Trophoblast cell (in vitro differentiated cells and primary cell): ENCODE results near the gene ARTN.
A peak's percentile ranks its signal among the peaks of the same experiment; 100 is the strongest.

ENCODE experiments used
- DNase-seq, 2 donors: peaks; one replicate each; pipeline ENCODE4 v3.0.0-alpha.2; 2016
- H2AFZ ChIP-seq: 2 replicates; pipeline ENCODE4 v1.6.1; 2013; ENCODE audit warnings: low read length, moderate library complexity, mild to moderate bottlenecking; ENCODE audit not compliant: insufficient read depth, poor library complexity
- H2AK5ac ChIP-seq: 2 replicates; pipeline ENCODE4 v1.6.1; 2013; ENCODE audit warnings: mild to moderate bottlenecking, low read length
- H2BK120ac ChIP-seq: 2 replicates; pipeline ENCODE4 v1.6.1; 2013; ENCODE audit warnings: low read length, mild to moderate bottlenecking, moderate library complexity; ENCODE audit not compliant: insufficient read depth, poor library complexity
- H2BK12ac ChIP-seq: 2 replicates; pipeline ENCODE4 v1.6.1; 2013; ENCODE audit warnings: mild to moderate bottlenecking, low read length, moderate library complexity
- H2BK5ac ChIP-seq: 2 replicates; pipeline ENCODE4 v1.6.1; 2013; ENCODE audit warnings: low read length, low read depth, moderate library complexity, mild to moderate bottlenecking; ENCODE audit not compliant: poor library complexity
- H3K14ac ChIP-seq: 2 replicates; pipeline ENCODE4 v1.6.1; 2013; ENCODE audit warnings: mild to moderate bottlenecking, low read length
- H3K18ac ChIP-seq: 2 replicates; pipeline ENCODE4 v1.6.1; 2013; ENCODE audit warnings: mild to moderate bottlenecking, low read length
- H3K23ac ChIP-seq: 2 replicates; pipeline ENCODE4 v1.6.1; 2013; ENCODE audit warnings: low read length
- H3K27ac ChIP-seq: 2 replicates; pipeline ENCODE4 v1.5.1; 2013; ENCODE audit warnings: low read depth, mild to moderate bottlenecking, inconsistent platforms, low read length, moderate library complexity
- H3K27me3 ChIP-seq: 2 replicates; pipeline ENCODE4 v1.6.1; 2013; ENCODE audit warnings: inconsistent platforms, mild to moderate bottlenecking, low read length, moderate library complexity; ENCODE audit not compliant: insufficient read depth
- H3K36me3 ChIP-seq, 2 experiments: 1 replicate in 1 of 2; 2 replicates in 1 of 2; pipeline ENCODE4 v1.6.1; 2013; ENCODE audit warnings: low read length in 2 of 2, mild to moderate bottlenecking in 2 of 2, moderate library complexity in 1 of 2; ENCODE audit not compliant: insufficient read depth in 2 of 2, control insufficient read depth in 1 of 2
- H3K4ac ChIP-seq: 2 replicates; pipeline ENCODE4 v1.6.1; 2013; ENCODE audit warnings: low read depth, mild to moderate bottlenecking, low read length, moderate library complexity
- H3K4me1 ChIP-seq, 2 experiments: 1 replicate in 1 of 2; 2 replicates in 1 of 2; pipeline ENCODE4 v1.6.1; 2013; ENCODE audit warnings: low read length in 2 of 2, mild to moderate bottlenecking in 2 of 2, moderate library complexity in 1 of 2; ENCODE audit not compliant: insufficient read depth in 2 of 2, control insufficient read depth in 1 of 2
- H3K4me2 ChIP-seq: 2 replicates; pipeline ENCODE4 v1.6.1; 2013; ENCODE audit warnings: inconsistent platforms, mild to moderate bottlenecking, low read length, moderate library complexity
- H3K4me3 ChIP-seq: 2 replicates; pipeline ENCODE4 v1.5.1; 2013; ENCODE audit warnings: mild to moderate bottlenecking, low read depth, low read length, inconsistent platforms
- H3K79me1 ChIP-seq: one replicate; pipeline ENCODE4 v1.6.1; 2013; ENCODE audit warnings: low read length
- H3K79me2 ChIP-seq: 2 replicates; pipeline ENCODE4 v1.6.1; 2013; ENCODE audit warnings: low read length, mild to moderate bottlenecking; ENCODE audit not compliant: control insufficient read depth, insufficient read depth, poor library complexity
- H3K9ac ChIP-seq: 2 replicates; pipeline ENCODE4 v1.6.1; 2013; ENCODE audit warnings: mild to moderate bottlenecking, low read length
- H3K9me3 ChIP-seq: 2 replicates; pipeline ENCODE4 v1.6.1; 2013; ENCODE audit warnings: low read depth, mild to moderate bottlenecking, control low read depth, inconsistent platforms, low read length; ENCODE audit not compliant: insufficient read depth
- H4K12ac ChIP-seq: 2 replicates; pipeline ENCODE4 v1.6.1; 2013; ENCODE audit warnings: low read depth, mild to moderate bottlenecking, low read length, moderate library complexity
- H4K8ac ChIP-seq: 2 replicates; pipeline ENCODE4 v1.6.1; 2013; ENCODE audit warnings: low read depth, mild to moderate bottlenecking, low read length, moderate library complexity
- H4K91ac ChIP-seq: one replicate; pipeline ENCODE4 v1.6.1; 2013; ENCODE audit warnings: low read depth, mild to moderate bottlenecking, low read length, moderate library complexity
- WGBS: extraction: QIAGEN DNeasy Blood & Tissue Kit; methylation state at CpG from one replicate; pipeline ENCODE4 v1.1.7; 2013; ENCODE audit warnings: missing lambda C conversion rate; ENCODE audit not compliant: insufficient read length, insufficient coverage; ENCODE audit errors: extremely low coverage; 5-methylcytosine and 5-hydroxymethylcytosine counted together

The ARTN gene

DNA sequence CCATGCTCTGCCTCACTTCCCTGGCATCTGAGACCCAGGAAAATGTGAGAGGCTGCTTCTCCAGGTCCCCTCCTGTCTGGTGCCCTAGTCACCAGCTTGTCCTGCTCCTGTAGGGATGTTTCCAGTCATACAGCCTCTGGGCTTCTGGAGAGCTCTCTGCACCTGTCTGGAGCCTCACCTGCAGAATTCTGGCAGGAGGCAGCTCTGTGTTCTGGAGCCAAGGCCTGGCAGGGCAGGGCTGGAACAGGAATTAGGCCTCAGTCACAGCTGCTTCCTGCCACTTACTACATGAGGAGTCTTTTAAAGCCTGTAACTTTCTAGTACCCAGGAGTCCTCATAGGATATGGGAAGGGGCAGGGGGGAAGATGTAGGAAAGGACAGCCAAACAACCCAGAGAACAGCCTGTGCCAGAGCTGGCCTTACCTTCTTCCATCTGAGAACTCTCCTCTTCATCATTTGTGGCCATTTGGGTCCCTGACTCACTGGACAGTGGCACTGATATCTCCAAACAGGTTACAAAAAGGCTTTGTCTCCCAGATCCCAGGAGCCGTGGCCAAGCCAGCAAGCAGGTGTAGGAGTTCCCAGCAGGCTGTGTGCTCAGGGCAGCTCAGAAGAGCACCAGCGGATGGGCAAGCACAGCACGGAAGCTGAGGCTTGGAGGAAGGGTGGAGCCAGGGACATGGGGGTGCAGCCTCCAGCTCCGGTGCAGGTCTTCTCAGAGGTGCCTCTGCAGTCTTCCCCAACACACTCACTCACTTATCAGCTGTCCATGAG is 31.4 kb upstream of the ARTN start:
- Histone ChIP-seq H3K4me1 (no peaks in the 10 kb centered on the region), H4K91ac (no peak overlapping the region), H3K79me1 (no peaks in the 10 kb centered on the region), H4K8ac (no peak overlapping the region), H3K9ac (no peak overlapping the region), H2BK5ac (no peak overlapping the region), H2BK120ac (no peak overlapping the region), H3K18ac (no peak overlapping the region), H3K9me3 (no peaks in the 10 kb centered on the region), H3K14ac (no peak overlapping the region), H2AFZ (no peak overlapping the region), H2AK5ac (no peak overlapping the region), H3K27ac (no peak overlapping the region), H3K36me3 (peaks cover 0 to 5% of the 10 kb centered on the region in 2 experiments), H2BK12ac (no peak overlapping the region), H3K4ac (no peak overlapping the region), H3K79me2 (no peaks in the 10 kb centered on the region), H3K4me3 (no peak overlapping the region), H3K23ac (no peak overlapping the region), H3K4me2 (no peak overlapping the region), H3K27me3 (no peaks in the 10 kb centered on the region), H4K12ac (no peak overlapping the region)
- no CpG with 5 or more reads among the region's 4 CpGs for WGBS
- no peak for DNase-seq

DNA sequence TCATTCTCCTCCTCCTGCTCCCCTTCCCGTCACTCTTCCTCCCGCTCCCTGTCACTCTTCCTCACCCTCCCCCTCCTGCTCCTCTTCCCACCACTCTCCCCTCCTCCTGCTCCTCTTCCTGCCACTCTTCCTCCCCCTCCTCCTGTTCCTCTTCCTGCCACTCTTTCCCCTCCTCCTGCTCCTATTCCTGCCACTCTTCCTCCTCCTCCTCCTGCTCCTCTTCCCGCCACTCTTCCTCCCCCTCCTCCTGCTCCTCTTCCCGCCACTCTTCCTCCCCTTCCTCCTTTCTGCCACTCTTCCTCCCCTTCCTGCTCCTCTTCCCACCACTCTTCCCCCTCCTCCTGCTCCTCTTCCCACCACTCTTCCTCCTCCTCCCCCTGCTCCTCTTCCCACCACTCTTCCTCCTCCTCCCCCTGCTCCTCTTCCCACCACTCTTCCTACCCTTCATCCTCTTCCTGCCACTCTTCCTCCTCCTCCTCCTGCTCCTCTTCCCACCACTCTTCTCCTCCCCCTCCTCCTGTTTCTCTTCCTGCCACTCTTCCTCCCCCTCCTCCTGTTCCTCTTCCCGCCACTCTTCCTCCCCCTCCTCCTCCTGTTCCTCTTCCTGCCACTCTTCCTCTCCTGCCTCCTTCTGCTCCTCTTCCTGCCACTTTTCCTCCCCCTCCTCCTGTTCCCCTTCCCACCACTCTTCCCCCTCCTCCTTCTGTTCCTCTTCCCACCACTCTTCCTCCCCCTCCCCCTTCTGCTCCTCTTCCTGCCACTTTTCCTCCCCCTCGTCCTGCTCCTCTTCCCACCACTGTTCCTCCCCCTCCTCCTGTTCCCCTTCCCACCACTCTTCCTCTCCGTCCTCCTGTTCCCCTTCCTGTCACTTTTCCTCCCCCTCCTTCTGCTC is 28.7 kb upstream of the ARTN start:
- WGBS: no CpG with 5 or more reads among the region's 7 CpGs
- Histone ChIP-seq H3K9ac (no peak overlapping the region), H2AFZ (no peak overlapping the region), H4K12ac (no peak overlapping the region), H3K18ac (no peak overlapping the region), H3K4ac (no peak overlapping the region), H4K8ac (no peak overlapping the region), H3K36me3 (no peaks in the 10 kb centered on the region), H3K79me1 (no peaks in the 10 kb centered on the region), H3K4me1 (no peaks in the 10 kb centered on the region), H3K23ac (no peak overlapping the region), H3K79me2 (no peaks in the 10 kb centered on the region), H2AK5ac (no peak overlapping the region), H3K27me3 (no peaks in the 10 kb centered on the region), H2BK12ac (no peak overlapping the region), H3K14ac (no peak overlapping the region), H3K4me2 (no peak overlapping the region), H3K27ac (no peak overlapping the region), H3K4me3 (no peak overlapping the region), H2BK5ac (no peak overlapping the region), H2BK120ac (no peak overlapping the region), H4K91ac (no peak overlapping the region), H3K9me3 (no peaks in the 10 kb centered on the region)
- DNase-seq: no peak

DNA sequence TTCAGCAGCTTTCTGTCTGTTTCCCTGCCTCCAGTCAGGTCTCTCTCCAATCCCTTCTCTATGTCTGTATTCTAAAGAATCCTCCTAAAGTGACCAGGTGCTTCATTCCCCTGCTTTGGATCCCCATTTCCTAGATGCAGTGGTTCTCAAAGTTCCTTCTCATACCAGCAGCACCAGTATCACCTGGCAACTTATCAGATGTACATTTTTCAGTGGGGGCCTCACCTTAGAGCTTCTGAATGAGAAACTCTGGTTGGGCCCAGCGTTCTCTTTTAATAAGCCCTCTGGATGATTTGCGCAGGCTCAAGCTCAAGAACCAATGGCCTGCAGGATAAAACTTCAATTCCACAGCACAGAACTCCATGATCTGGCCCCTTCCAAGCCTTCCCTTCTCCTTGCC is 25.4 kb upstream of the ARTN start:
- H3K27me3 ChIP-seq: no peaks in the 10 kb centered on the region
- no peak overlapping the region for H2BK120ac ChIP-seq
- H3K27ac ChIP-seq: no peak overlapping the region
- H3K79me2 ChIP-seq: no peaks in the 10 kb centered on the region
- H3K36me3 ChIP-seq: no peaks in the 10 kb centered on the region
- no peak overlapping the region for H3K4me3 ChIP-seq
- H4K8ac ChIP-seq: no peak overlapping the region
- DNase-seq: peak; percentile 61 to 85
- H2BK12ac ChIP-seq: no peak overlapping the region
- no CpG with 5 or more reads among the region's 2 CpGs for WGBS
- no peak overlapping the region for H3K9ac ChIP-seq
- H3K4me1 ChIP-seq: peaks cover 0 to 5% of the 10 kb centered on the region in 2 experiments
- no peak overlapping the region for H2BK5ac ChIP-seq
- no peak overlapping the region for H3K18ac ChIP-seq
- no peak overlapping the region for H3K23ac ChIP-seq
- H2AFZ ChIP-seq: no peak overlapping the region
- H4K12ac ChIP-seq: no peak overlapping the region
- no peak overlapping the region for H3K4ac ChIP-seq
- H2AK5ac ChIP-seq: no peak overlapping the region
- H3K4me2 ChIP-seq: no peak overlapping the region
- no peak overlapping the region for H3K14ac ChIP-seq
- H3K79me1 ChIP-seq: no peaks in the 10 kb centered on the region
- H4K91ac ChIP-seq: no peak overlapping the region
- H3K9me3 ChIP-seq: no peaks in the 10 kb centered on the region

DNA sequence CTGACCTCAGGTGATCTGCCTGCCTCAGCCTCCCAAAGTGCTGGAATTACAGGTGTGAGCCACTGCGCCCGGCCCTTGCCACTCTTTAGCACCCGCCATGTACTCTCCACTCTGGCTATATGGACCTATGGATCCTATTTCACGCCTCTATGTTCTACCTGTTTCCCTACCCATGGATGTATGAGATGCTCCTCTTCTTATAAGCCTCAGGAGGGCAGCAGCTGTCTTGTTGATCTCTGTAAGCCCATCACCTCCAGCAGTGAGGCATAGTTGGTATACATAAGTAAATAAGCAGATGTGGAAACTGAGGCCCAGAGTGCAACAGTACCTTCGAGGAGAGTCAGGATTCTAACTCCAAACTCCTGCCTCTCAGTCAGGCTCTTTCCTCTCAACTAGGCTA is 24.7 kb upstream of the ARTN start:
- no peak overlapping the region for H4K12ac ChIP-seq
- H4K91ac ChIP-seq: no peak overlapping the region
- no CpG with 5 or more reads among the region's 5 CpGs for WGBS
- H3K36me3 ChIP-seq: no peaks in the 10 kb centered on the region
- H2BK5ac ChIP-seq: no peak overlapping the region
- peaks cover 0 to 5% of the 10 kb centered on the region in 2 experiments for H3K4me1 ChIP-seq
- H3K4me3 ChIP-seq: no peak overlapping the region
- no peak overlapping the region for H3K18ac ChIP-seq
- no peaks in the 10 kb centered on the region for H3K79me1 ChIP-seq
- H3K4me2 ChIP-seq: no peak overlapping the region
- no peak overlapping the region for H4K8ac ChIP-seq
- H3K4ac ChIP-seq: no peak overlapping the region
- no peaks in the 10 kb centered on the region for H3K9me3 ChIP-seq
- no peaks in the 10 kb centered on the region for H3K27me3 ChIP-seq
- no peak for DNase-seq
- no peak overlapping the region for H3K27ac ChIP-seq
- H2AK5ac ChIP-seq: no peak overlapping the region
- no peak overlapping the region for H2BK120ac ChIP-seq
- no peak overlapping the region for H2AFZ ChIP-seq
- no peak overlapping the region for H3K9ac ChIP-seq
- H3K14ac ChIP-seq: no peak overlapping the region
- no peak overlapping the region for H2BK12ac ChIP-seq
- no peak overlapping the region for H3K23ac ChIP-seq
- no peaks in the 10 kb centered on the region for H3K79me2 ChIP-seq
